ENCODE results near the gene DNAH9. TPM values are rescaled to one million over a fixed set of nuclear protein-coding genes. Genes with fewer than 3 reads are reported as not detected.

Gene DNAH9
- total RNA-seq, 4 donors from 2014 or later = 1.2 to 7.7 (median 4.3) TPM

- Histone ChIP-seq H3K4me1 (no peaks in the 10 kb centered on the region), H3K4me3 (no peak overlapping the region), H3K27me3 (no peaks in the 10 kb centered on the region), H3K9me3 (no peaks in the 10 kb centered on the region), H3K36me3 (no peaks in the 10 kb centered on the region), H3K27ac (no peak overlapping the region)
- TF ChIP-seq CTCF (IDR thresholded peaks at IDR 0.05) = no peak
- intact Hi-C loops (cut with DNase I; ENCODE audit: low total_unique reads) = loop anchor here (10.0 kb wide), 1 partner anchor 74 kb away; no protein-coding TSS in a partner anchor
- no peak for DNase-seq
These were observed 37.0 kb upstream of the DNAH9 start for GRCh38 chr17:11561281-11561680.

GRCh38 chr17:11561702-11562101 lies 36.6 kb upstream of the DNAH9 start:
- H3K36me3 ChIP-seq = no peaks in the 10 kb centered on the region
- no peaks in the 10 kb centered on the region for H3K9me3 ChIP-seq
- intact Hi-C loops (cut with DNase I; ENCODE audit: low total_unique reads) = loop anchor here (10.0 kb wide), 1 partner anchor 73 kb away; no protein-coding TSS in a partner anchor
- H3K4me3 ChIP-seq = no peak overlapping the region
- H3K27ac ChIP-seq = no peak overlapping the region
- H3K4me1 ChIP-seq = no peaks in the 10 kb centered on the region
- DNase-seq = no peak
- no peak for TF ChIP-seq POLR2A (IDR thresholded peaks at IDR 0.05)
- no peak for TF ChIP-seq CTCF (IDR thresholded peaks at IDR 0.05)
- no peaks in the 10 kb centered on the region for H3K27me3 ChIP-seq

- Histone ChIP-seq H3K4me1 (no peaks in the 10 kb centered on the region), H3K36me3 (no peaks in the 10 kb centered on the region), H3K9me3 (no peaks in the 10 kb centered on the region), H3K27ac (no peak overlapping the region), H3K4me3 (no peak overlapping the region), H3K27me3 (no peaks in the 10 kb centered on the region)
- no peak for DNase-seq
- intact Hi-C loops (cut with DNase I; ENCODE audit: low total_unique reads) = loop anchor here (10.0 kb wide), 1 partner anchor 70 kb away; no protein-coding TSS in a partner anchor
- no peak for TF ChIP-seq POLR2A (IDR thresholded peaks at IDR 0.05)
- TF ChIP-seq CTCF (IDR thresholded peaks at IDR 0.05) = no peak
These were observed 33.5 kb upstream of the DNAH9 start for GRCh38 chr17:11564589-11565380.

GRCh38 chr17:11565591-11565990 lies 32.7 kb upstream of the DNAH9 start:
- intact Hi-C loops (cut with DNase I; ENCODE audit: low total_unique reads) = loop anchor here (10.0 kb wide), 1 partner anchor 69 kb away; no protein-coding TSS in a partner anchor
- TF ChIP-seq POLR2A (IDR thresholded peaks at IDR 0.05) (no peak), CTCF (IDR thresholded peaks at IDR 0.05) (no peak)
- no peaks in the 10 kb centered on the region for H3K36me3 ChIP-seq
- no peak overlapping the region for H3K4me3 ChIP-seq
- no peaks in the 10 kb centered on the region for H3K27me3 ChIP-seq
- H3K27ac ChIP-seq = no peak overlapping the region
- H3K9me3 ChIP-seq = no peaks in the 10 kb centered on the region
- no peaks in the 10 kb centered on the region for H3K4me1 ChIP-seq
- DNase-seq = no peak

- Histone ChIP-seq H3K27ac (no peak overlapping the region), H3K9me3 (no peaks in the 10 kb centered on the region), H3K27me3 (no peaks in the 10 kb centered on the region), H3K4me3 (no peak overlapping the region), H3K36me3 (no peaks in the 10 kb centered on the region), H3K4me1 (no peaks in the 10 kb centered on the region)
- intact Hi-C loops (cut with DNase I; ENCODE audit: low total_unique reads) = no loop called here
- TF ChIP-seq CTCF (IDR thresholded peaks at IDR 0.05) = no peak
- TF ChIP-seq POLR2A (IDR thresholded peaks at IDR 0.05) = no peak
- DNase-seq = no peak
These were observed 19.3 kb upstream of the DNAH9 start for GRCh38 chr17:11578998-11579397.
